BJ (cell line): ENCODE data around the gene DRD3. TPM values are rescaled to one million over a fixed set of nuclear protein-coding genes. Genes with fewer than 3 reads are reported as not detected.

Experiments
- CTCF ChIA-PET: fragments of 350-600 bp; formaldehyde crosslinking; extraction: SDS; loops from one replicate; lab custom pipeline; 2021; ENCODE audit warnings: antibody characterized with exemption, inconsistent platforms; lab: Yijun Ruan, JAX
- POLR2A ChIA-PET: fragments of 300-600 bp; sonication (Branson Sonifier 250); formaldehyde crosslinking; extraction: SDS; loops from one replicate; lab custom pipeline; 2021; ENCODE audit warnings: antibody characterized with exemption; lab: Charles Lee
- DNase-seq: peaks from one replicate; pipeline ENCODE4 v3.0.0-alpha.2; 2011; ENCODE audit warnings: low read depth
- H3K27me3 ChIP-seq: 2 replicates; pipeline ENCODE4 v1.6.0; 2011; ENCODE audit warnings: low read length; ENCODE audit not compliant: control insufficient read depth, insufficient read depth
- H3K36me3 ChIP-seq: 2 replicates; pipeline ENCODE4 v1.5.1; 2011; ENCODE audit warnings: low read length; ENCODE audit not compliant: control insufficient read depth, insufficient read depth
- H3K4me3 ChIP-seq: 2 replicates; pipeline ENCODE4 v1.5.1; 2011; ENCODE audit warnings: low read depth, mild to moderate bottlenecking, control low read depth, low read length
- polyA plus RNA-seq: library from polyadenylated mRNA; depleted of rRNA; stranded (reverse); fragments of >200 nt; gene quantifications from 2 replicates; pipeline ENCODE4 v1.2.3, GENCODE V29; 2011
- TF ChIP-seq, protein P1 (sequence below): IDR thresholded peaks from 2 replicates; pipeline ENCODE4 v1.5.1; 2011; ENCODE audit warnings: low read depth, mild to moderate bottlenecking, control low read depth, inconsistent platforms, low read length, moderate library complexity; ENCODE audit not compliant: insufficient read depth

The DRD3 gene
- polyA plus RNA-seq, 1 experiment, result not detected

DNA sequence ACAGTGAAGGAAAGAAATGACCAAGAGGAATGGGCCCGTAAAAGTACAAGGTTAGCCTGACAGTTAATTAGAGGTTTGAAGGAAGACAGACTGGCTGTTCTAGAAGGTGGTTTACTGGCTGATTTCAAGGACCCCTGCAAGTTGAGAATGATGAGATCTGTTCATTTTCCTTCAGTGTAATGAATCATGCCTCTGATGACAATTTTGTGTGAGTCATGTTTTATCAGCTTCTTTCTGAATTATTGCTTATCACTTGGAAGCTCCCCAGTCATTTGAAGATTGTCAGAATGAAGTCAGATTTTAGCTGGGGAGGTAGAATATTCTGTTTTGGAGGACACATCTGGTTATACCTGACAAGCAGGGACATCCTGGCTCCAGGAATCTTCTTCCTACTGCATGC lies 50.6 kb downstream of the DRD3 start:
- ChIA-PET CTCF (no interaction called here), POLR2A (no interaction called here)
- DNase-seq, result no peak

DNA sequence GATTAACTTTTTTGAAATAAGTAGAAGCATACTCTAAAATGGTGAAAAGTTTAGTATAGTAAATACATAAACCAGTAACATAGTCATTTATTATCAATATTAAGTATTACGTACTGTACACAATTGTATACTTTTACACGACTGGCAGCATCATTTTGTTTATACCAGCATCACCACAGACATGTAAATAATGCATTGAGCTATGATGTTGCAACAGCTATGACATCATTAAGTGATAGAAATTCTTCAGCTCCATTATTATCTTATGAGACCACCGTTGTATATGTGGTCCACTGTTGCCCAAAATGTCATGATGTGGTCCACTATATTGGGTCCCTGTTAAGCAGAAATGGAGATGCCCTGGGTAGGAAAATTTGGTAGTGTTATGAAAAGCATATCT lies 51.3 kb downstream of the DRD3 start:
- H3K27me3 ChIP-seq, result no peaks in the 10 kb centered on the region
- H3K4me3 ChIP-seq, result no peak overlapping the region
- no peak for DNase-seq
- TF ChIP-seq, protein P1, sequence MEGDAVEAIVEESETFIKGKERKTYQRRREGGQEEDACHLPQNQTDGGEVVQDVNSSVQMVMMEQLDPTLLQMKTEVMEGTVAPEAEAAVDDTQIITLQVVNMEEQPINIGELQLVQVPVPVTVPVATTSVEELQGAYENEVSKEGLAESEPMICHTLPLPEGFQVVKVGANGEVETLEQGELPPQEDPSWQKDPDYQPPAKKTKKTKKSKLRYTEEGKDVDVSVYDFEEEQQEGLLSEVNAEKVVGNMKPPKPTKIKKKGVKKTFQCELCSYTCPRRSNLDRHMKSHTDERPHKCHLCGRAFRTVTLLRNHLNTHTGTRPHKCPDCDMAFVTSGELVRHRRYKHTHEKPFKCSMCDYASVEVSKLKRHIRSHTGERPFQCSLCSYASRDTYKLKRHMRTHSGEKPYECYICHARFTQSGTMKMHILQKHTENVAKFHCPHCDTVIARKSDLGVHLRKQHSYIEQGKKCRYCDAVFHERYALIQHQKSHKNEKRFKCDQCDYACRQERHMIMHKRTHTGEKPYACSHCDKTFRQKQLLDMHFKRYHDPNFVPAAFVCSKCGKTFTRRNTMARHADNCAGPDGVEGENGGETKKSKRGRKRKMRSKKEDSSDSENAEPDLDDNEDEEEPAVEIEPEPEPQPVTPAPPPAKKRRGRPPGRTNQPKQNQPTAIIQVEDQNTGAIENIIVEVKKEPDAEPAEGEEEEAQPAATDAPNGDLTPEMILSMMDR, result no peak
- H3K36me3 ChIP-seq, result no peaks in the 10 kb centered on the region
- POLR2A ChIA-PET, result no interaction called here
- CTCF ChIA-PET, result interaction anchor here (1.3 to 1.7 kb wide), 2 partner anchors 9 kb away, joined by 4 to 5 read pairs; no protein-coding TSS in a partner anchor

More for the DNA sequence above, 50.6 kb downstream of the DRD3 start:
- no peaks in the 10 kb centered on the region for H3K36me3 ChIP-seq
- TF ChIP-seq, protein P1, result no peak
- H3K27me3 ChIP-seq, result no peaks in the 10 kb centered on the region
- no peak overlapping the region for H3K4me3 ChIP-seq

DNA sequence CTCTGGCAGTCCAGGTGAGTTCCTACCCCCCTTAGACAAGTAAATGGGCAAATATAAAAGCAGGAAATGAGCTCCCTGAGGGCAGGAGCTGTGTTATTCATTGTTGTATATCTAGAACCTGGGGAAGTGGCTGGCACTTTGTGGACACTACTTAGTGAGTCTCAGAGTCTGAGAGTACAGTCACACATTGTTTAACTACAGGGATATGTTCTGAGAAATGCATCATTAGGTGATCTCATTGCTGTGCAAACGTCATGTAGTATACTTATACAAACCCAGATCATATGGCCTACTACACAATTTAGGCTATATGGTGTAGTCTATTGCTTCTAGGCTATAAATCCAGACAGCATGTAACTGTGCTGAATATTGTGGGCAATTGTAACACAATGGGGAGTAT lies 52.4 kb downstream of the DRD3 start:
- ChIA-PET CTCF (interaction anchor here (1.3 to 1.7 kb wide), 2 partner anchors 8 to 10 kb away, joined by 4 to 5 read pairs; no protein-coding TSS in a partner anchor), POLR2A (no interaction called here)
- no peaks in the 10 kb centered on the region for H3K36me3 ChIP-seq
- H3K4me3 ChIP-seq, result no peak overlapping the region
- H3K27me3 ChIP-seq, result no peaks in the 10 kb centered on the region
- no peak for DNase-seq
- TF ChIP-seq, protein P1, result no peak

DNA sequence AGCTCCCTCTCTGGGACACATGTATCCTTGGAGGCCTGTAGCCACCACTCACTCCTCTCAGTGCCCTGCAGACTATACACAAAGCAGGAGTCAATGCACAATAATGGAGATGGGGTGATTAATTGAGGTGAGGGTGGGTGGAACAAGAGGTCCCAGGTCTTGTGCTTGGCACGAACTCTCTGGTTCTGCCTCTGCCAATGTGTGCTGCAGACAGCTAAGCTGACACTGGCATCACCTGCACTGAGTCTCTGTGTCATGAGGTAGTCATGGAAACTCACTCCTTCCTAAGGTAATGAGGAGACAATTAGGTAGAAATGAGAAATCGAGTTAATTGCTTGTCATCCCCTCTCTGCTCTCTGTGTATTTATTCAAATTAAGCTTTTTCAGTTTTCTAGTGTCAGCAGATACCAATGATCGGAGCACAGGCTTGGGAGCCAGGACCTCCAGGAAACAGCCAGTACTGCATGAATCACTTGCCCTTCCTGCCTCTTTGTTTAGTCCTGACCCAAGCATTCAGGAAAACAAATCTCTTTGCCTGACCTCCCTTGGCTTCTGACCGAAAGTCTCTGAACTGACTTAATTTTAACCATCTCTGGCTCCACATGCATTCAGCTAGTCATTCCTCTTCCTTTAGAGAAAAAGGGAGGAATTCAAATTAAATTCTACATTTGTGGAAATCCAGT lies 56.7 kb downstream of the DRD3 start:
- POLR2A ChIA-PET, result no interaction called here
- H3K27me3 ChIP-seq, result no peaks in the 10 kb centered on the region
- TF ChIP-seq, protein P1, result no peak
- peak; percentile 5 for DNase-seq
- CTCF ChIA-PET, result no interaction called here
- no peak overlapping the region for H3K4me3 ChIP-seq
- no peaks in the 10 kb centered on the region for H3K36me3 ChIP-seq

DNA sequence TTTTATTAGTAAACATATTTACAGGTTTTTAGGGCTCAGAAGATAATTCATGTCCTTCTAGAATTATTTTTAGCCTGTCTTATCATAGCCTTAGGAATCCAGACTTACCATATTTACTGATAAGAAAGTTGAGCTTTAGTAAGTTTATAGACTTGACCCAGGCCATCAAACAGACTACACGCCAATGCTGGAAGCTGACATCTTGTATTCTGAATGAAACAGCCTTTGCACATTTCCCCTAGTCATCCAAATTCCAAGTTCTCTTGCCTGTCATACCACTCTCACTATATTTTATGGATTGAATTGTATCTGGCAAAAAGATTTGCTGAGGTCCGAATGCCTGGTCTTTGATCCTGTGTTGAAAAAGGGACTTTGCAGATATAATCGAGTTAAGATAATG lies 58.6 kb downstream of the DRD3 start:
- DNase-seq, result no peak
- no peaks in the 10 kb centered on the region for H3K36me3 ChIP-seq
- no peaks in the 10 kb centered on the region for H3K27me3 ChIP-seq
- TF ChIP-seq, protein P1, result no peak
- CTCF ChIA-PET, result no interaction called here
- POLR2A ChIA-PET, result no interaction called here
- H3K4me3 ChIP-seq, result no peak overlapping the region
